SK-N-SH (cell line): ENCODE measurements around the gene SIDT2.

Experiments used
- CTCF ChIP-seq: fragments of 200-600 bp; sonication (generic); IDR thresholded peaks from 2 replicates; pipeline ENCODE4 v1.6.1; 2017; ENCODE audit warnings: antibody characterized with exemption, mild to moderate bottlenecking, moderate library complexity
- EP300 ChIP-seq, 2 experiments: IDR thresholded peaks; 2 replicates each; pipeline versions ENCODE4 v1.4.0 to v1.6.1; 2012; ENCODE audit warnings: borderline replicate concordance in 1 of 2, low read depth in 1 of 2, low read length in 1 of 2
- EZH2phosphoT487 ChIP-seq: fragments of 200-600 bp; sonication (generic); IDR thresholded peaks from 2 replicates; pipeline ENCODE4 v1.6.1; 2017; ENCODE audit warnings: low read depth, mixed run types, mild to moderate bottlenecking, antibody characterized with exemption, moderate library complexity, borderline replicate concordance
- MAX ChIP-seq: IDR thresholded peaks from 2 replicates; pipeline ENCODE4 v1.4.0; 2012; ENCODE audit warnings: low read depth
- REST ChIP-seq: IDR thresholded peaks from 2 replicates; pipeline ENCODE4 v1.6.1; 2012; ENCODE audit warnings: mild to moderate bottlenecking, low read depth, low read length, moderate library complexity
- RFX5 ChIP-seq: IDR thresholded peaks from 2 replicates; pipeline ENCODE4 v1.6.1; 2012; ENCODE audit warnings: mild to moderate bottlenecking, improper control_type of control experiment, low read length
- TCF12 ChIP-seq: IDR thresholded peaks from 2 replicates; pipeline ENCODE4 v1.4.0; 2012
- USF2 ChIP-seq: fragments of 150-350 bp; IDR thresholded peaks from 2 replicates; pipeline ENCODE4 v1.6.1; 2017; ENCODE audit warnings: antibody characterized with exemption, low read length, low read depth, borderline replicate concordance
- ZBTB33 ChIP-seq: IDR thresholded peaks from 2 replicates; pipeline ENCODE4 v1.4.0; 2012; ENCODE audit warnings: low read depth, borderline replicate concordance

- TF ChIP-seq MAX: no peak
- no peak for TF ChIP-seq CTCF
- TF ChIP-seq EZH2phosphoT487: no peak
- no peak for TF ChIP-seq ZBTB33
- TF ChIP-seq RFX5: no peak
- no peak for TF ChIP-seq EP300 (IDR thresholded peaks at IDR 0.05; ENCODE audit: borderline replicate concordance in 1 of 2, low read depth in 1 of 2, low read length in 1 of 2)
- no peak for TF ChIP-seq USF2
- no peak for TF ChIP-seq REST
- no peak for TF ChIP-seq TCF12
These were observed 35.2 kb upstream of the SIDT2 start for GRCh38 chr11:117143390-117143789.
